ENCODE data around the gene ABCA7.

DNA sequence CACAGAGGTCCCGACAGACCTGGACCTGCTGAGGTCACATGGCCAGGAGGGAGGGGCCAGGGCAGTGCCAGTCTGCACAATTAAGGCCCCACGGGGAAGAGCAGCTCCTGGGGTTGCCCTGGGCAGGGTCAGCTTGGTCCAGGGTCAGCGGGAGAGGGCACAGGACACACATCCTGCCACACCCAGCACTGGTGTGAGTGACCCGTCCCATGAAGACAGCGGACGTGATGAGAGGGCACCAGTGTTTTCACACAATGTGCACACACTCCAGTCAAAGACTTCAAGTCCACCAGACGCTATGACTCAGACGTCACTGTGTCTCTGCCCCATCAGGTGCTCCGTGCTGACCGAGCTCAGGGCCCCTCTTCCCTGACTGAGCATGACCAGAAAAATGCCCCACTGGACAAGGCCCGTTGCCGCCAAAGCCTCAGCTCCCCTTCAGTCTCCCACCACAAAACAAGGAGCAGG lies 23.2 kb upstream of the ABCA7 start:
- TF ChIP-seq, protein P1, sequence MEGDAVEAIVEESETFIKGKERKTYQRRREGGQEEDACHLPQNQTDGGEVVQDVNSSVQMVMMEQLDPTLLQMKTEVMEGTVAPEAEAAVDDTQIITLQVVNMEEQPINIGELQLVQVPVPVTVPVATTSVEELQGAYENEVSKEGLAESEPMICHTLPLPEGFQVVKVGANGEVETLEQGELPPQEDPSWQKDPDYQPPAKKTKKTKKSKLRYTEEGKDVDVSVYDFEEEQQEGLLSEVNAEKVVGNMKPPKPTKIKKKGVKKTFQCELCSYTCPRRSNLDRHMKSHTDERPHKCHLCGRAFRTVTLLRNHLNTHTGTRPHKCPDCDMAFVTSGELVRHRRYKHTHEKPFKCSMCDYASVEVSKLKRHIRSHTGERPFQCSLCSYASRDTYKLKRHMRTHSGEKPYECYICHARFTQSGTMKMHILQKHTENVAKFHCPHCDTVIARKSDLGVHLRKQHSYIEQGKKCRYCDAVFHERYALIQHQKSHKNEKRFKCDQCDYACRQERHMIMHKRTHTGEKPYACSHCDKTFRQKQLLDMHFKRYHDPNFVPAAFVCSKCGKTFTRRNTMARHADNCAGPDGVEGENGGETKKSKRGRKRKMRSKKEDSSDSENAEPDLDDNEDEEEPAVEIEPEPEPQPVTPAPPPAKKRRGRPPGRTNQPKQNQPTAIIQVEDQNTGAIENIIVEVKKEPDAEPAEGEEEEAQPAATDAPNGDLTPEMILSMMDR (IDR thresholded peaks at IDR 0.05) = no peak
- TF ChIP-seq POLR2A (IDR thresholded peaks at IDR 0.05) = no peak

Data from uterus (tissue), 2 donors.